GM18511 (cell line): Measurements from ENCODE around the gene POMT1.
"Not testable (repeated sequence)": the region's sequence is repeated elsewhere in the genome, so short reads cannot be mapped to it uniquely, and the experiment has no call there.

Experiments
- ATAC-seq: cut with Tn5 transposase; IDR thresholded peaks from one replicate; pipeline ENCODE4 v1.9.1; 2021; ENCODE audit warnings: mild to moderate bottlenecking, moderate library complexity; ENCODE audit not compliant: unreplicated experiment

POMT1 gene

GRCh38 chr9:131492070-131492469 lies 10.6 kb upstream of the POMT1 start:
- ATAC-seq = no peak

- no peak for ATAC-seq
These were observed 8.3 kb upstream of the POMT1 start for GRCh38 chr9:131494296-131494870.

GRCh38 chr9:131495785-131496184 lies 6.9 kb upstream of the POMT1 start:
- no peak for ATAC-seq

GRCh38 chr9:131496844-131497405 lies 5.8 kb upstream of the POMT1 start:
- ATAC-seq = no peak

GRCh38 chr9:131499254-131499767 lies 3.4 kb upstream of the POMT1 start:
- ATAC-seq = no peak

GRCh38 chr9:131500377-131500776 lies 2.3 kb upstream of the POMT1 start:
- no peak for ATAC-seq

GRCh38 chr9:131500939-131501541 lies 1.7 kb upstream of the POMT1 start:
- no peak for ATAC-seq

- no peak for ATAC-seq
These were observed 1.1 kb downstream of the POMT1 start for GRCh38 chr9:131503626-131504465.

GRCh38 chr9:131505012-131505411 lies 2.3 kb downstream of the POMT1 start:
- ATAC-seq = no peak

GRCh38 chr9:131511416-131511815 lies 8.7 kb downstream of the POMT1 start:
- ATAC-seq = no peak

GRCh38 chr9:131511880-131512279 lies 9.2 kb downstream of the POMT1 start:
- no peak for ATAC-seq

- no peak for ATAC-seq
These were observed 10.5 kb downstream of the POMT1 start for GRCh38 chr9:131513177-131513576.

GRCh38 chr9:131515559-131516031 lies 12.9 kb downstream of the POMT1 start:
- ATAC-seq = not testable (repeated sequence)

GRCh38 chr9:131516100-131516499 lies 13.4 kb downstream of the POMT1 start:
- no peak for ATAC-seq

- ATAC-seq = no peak
These were observed 14.2 kb downstream of the POMT1 start for GRCh38 chr9:131516930-131517329.

GRCh38 chr9:131517761-131518190 lies 15.1 kb downstream of the POMT1 start:
- ATAC-seq = no peak

GRCh38 chr9:131518553-131518952 lies 15.8 kb downstream of the POMT1 start:
- ATAC-seq = no peak

- no peak for ATAC-seq
These were observed 17.8 kb downstream of the POMT1 start for GRCh38 chr9:131520503-131520902.

GRCh38 chr9:131521203-131521602 lies 18.5 kb downstream of the POMT1 start:
- no peak for ATAC-seq

GRCh38 chr9:131521822-131522221 lies 19.1 kb downstream of the POMT1 start:
- ATAC-seq = no peak
